Fibroblast of the aortic adventitia (primary cell): Measurements from ENCODE around the gene IL10. TPM values are rescaled to one million over a fixed set of nuclear protein-coding genes. Genes with fewer than 3 reads are reported as not detected.

ENCODE experiments used
- DNase-seq: peaks from one replicate; pipeline ENCODE4 v3.0.0-alpha.2; 2010; ENCODE audit warnings: low read depth
- H3K4me3 ChIP-seq: 2 replicates; pipeline ENCODE4 v1.5.1; 2011; ENCODE audit warnings: low read depth, mild to moderate bottlenecking, control low read depth, low read length, moderate library complexity
- CTCF ChIP-seq: IDR thresholded peaks from 2 replicates; pipeline ENCODE4 v1.5.1; 2011; ENCODE audit warnings: mild to moderate bottlenecking, low read length, control low read depth, inconsistent platforms; ENCODE audit not compliant: insufficient read depth
- total RNA-seq: library from RNA; depleted of rRNA; stranded (reverse); fragments of >200 nt; gene quantifications from 2 replicates; pipeline ENCODE4 v1.2.3, GENCODE V29; 2012; ENCODE audit warnings: low replicate concordance

IL10 gene
- total RNA-seq: not detected in 2 replicates

DNA sequence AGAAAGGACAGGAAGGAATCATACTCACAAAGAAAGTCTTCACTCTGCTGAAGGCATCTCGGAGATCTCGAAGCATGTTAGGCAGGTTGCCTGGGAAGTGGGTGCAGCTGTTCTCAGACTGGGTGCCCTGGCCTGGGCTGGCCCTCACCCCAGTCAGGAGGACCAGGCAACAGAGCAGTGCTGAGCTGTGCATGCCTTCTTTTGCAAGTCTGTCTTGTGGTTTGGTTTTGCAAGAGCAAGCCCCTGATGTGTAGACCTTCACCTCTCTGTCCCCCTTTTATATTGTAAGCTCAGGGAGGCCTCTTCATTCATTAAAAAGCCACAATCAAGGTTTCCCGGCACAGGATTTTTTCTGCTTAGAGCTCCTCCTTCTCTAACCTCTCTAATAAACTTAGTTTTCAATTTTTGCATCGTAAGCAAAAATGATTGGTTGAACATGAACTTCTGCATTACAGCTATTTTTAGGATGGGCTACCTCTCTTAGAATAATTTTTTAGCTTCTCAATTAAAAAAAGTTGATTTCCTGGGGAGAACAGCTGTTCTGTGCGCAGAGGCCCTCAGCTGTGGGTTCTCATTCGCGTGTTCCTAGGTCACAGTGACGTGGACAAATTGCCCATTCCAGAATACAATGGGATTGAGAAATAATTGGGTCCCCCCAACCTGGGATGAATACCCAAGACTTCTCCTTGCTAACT lies at the start of gene IL10:
TSS of gene IL10 (minus strand) at position 252 of the 695 bp plus-strand sequence. CDS start at position 193, 59 bp downstream.
- no peak for TF ChIP-seq CTCF
- H3K4me3 ChIP-seq: no peak within 1 kb of the TSS
- no peak for DNase-seq

- DNase-seq: no peak
- no peak for TF ChIP-seq CTCF
- H3K4me3 ChIP-seq: no peak overlapping the region
Observed at GRCh38 chr1:206821493-206821892, 49.2 kb upstream of the IL10 start.

GRCh38 chr1:206816390-206817287 lies 44.3 kb upstream of the IL10 start:
- DNase-seq: peak; percentile 80
- TF ChIP-seq CTCF: no peak
- no peak overlapping the region for H3K4me3 ChIP-seq

GRCh38 chr1:206814716-206815341 lies 42.5 kb upstream of the IL10 start:
- TF ChIP-seq CTCF: no peak
- DNase-seq: peak; percentile 67
- H3K4me3 ChIP-seq: no peak overlapping the region

GRCh38 chr1:206812471-206812870 lies 40.2 kb upstream of the IL10 start:
- TF ChIP-seq CTCF: no peak
- H3K4me3 ChIP-seq: no peak overlapping the region
- no peak for DNase-seq

DNA sequence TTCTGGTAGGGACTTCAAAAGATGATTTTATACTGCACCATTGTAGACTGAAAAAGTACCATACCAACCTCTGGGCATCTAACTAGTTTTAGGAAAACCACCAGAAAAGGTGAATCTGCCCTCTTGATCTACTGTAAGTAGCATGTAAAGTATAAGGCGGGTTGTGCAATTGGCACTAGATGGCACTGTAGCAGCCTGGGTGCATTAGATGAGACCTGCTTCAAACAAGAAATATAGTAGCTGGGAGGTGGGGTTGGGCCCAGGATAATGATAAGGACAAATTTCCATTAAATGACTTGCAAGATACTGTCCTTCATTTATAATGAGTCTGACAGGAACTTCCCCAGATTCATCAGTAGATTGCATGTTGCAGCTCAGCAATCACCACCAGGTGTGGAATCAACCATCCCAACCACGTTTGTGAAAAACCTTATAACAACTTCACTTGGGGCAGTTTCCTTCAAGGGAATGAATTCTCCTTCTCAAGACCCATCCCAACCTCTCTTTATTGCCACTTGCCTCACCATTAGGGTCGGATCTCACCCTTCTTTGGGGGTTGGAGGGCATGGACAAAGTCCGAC lies 37.3 kb upstream of the IL10 start:
- DNase-seq: peak; percentile 55
- no peak overlapping the region for H3K4me3 ChIP-seq

More for the DNA sequence above, 37.3 kb upstream of the IL10 start:
- peak; percentile 53 for TF ChIP-seq CTCF
